ENCODE results near the gene EEF2K.

GRCh38 chr16:22266546-22266945 is 60.5 kb downstream of the EEF2K start:
- TF ChIP-seq CTCF (IDR thresholded peaks at IDR 0.05), result no peak
- no peak for TF ChIP-seq POLR2AphosphoS5 (IDR thresholded peaks at IDR 0.05)
- TF ChIP-seq EP300 (IDR thresholded peaks at IDR 0.05), result no peak
- no peak for TF ChIP-seq POLR2A (IDR thresholded peaks at IDR 0.05)

All from sigmoid colon (tissue), 4 donors.